HCT116 (cell line): Measurements from ENCODE around the gene ZMYM4. TPM values are rescaled to one million over a fixed set of nuclear protein-coding genes. Genes with fewer than 3 reads are reported as not detected.

Source experiments
- ATAC-seq: fragments of 200-7000 bp; cut with Tn5 transposase; 2 replicates; pipeline ENCODE4 v1.9.1; 2020; ENCODE audit warnings: mild to moderate bottlenecking, moderate library complexity
- BruUV-seq: library from RNA; stranded (reverse); fragments of 400-500 nt; replicated peaks from 2 replicates; lab custom pipeline; 2021; lab: Mats Ljungman, UMichigan
- CTCF ChIA-PET: fragments of 300-600 bp; sonication (Branson Sonifier 250); formaldehyde crosslinking; loops from one replicate; lab custom pipeline; 2021; ENCODE audit warnings: antibody characterized with exemption; lab: Charles Lee
- POLR2A ChIA-PET: fragments of 300-600, 350-600 bp; sonication (Branson Sonifier 250); formaldehyde crosslinking; loops from one replicate; lab custom pipeline; 2021; ENCODE audit warnings: antibody characterized with exemption; lab: Charles Lee
- RAD21 ChIA-PET, 2 experiments: fragments of 300-600 bp; sonication (Branson Sonifier 250); formaldehyde crosslinking; loops; one replicate each; lab custom pipeline; 2023; ENCODE audit warnings: low total read pairs in 2 of 2; ENCODE audit not compliant: uncharacterized antibody in 2 of 2, unreplicated experiment in 2 of 2, low non-redundant PET in 1 of 2; lab: Charles Lee
- DNase-seq: peaks from one replicate; pipeline ENCODE4 v3.0.0-alpha.2; 2010; ENCODE audit warnings: low read depth, low spot score
- H2AFZ ChIP-seq: fragments of 200-600 bp; shearing (Covaris generic), sonication (generic); 2 replicates; pipeline ENCODE4 v1.6.1; 2017; ENCODE audit warnings: low read depth, mixed run types, mixed read lengths, antibody characterized with exemption, low read length; ENCODE audit not compliant: poor library complexity, severe bottlenecking
- H3K27ac ChIP-seq: 2 replicates; pipeline ENCODE4 v1.5.1; 2012; ENCODE audit warnings: low read depth, low read length
- H3K27me3 ChIP-seq: fragments of 200-600 bp; sonication (generic); 2 replicates; pipeline ENCODE4 v1.6.1; 2016; ENCODE audit warnings: mixed run types, low read length, mixed read lengths; ENCODE audit not compliant: insufficient read depth
- H3K36me3 ChIP-seq, 2 experiments: fragments of 200-500 bp in 1 of 2; fragments of 200-600 bp in 1 of 2; sonication (Bioruptor generic) in 1 of 2; sonication (generic) in 1 of 2; 2 replicates each; pipeline versions ENCODE4 v1.5.1 to v1.6.1; 2014 to 2016; ENCODE audit warnings: low read length in 2 of 2, inconsistent platforms in 1 of 2, mixed read lengths in 1 of 2, mixed run types in 1 of 2; ENCODE audit not compliant: insufficient read depth in 2 of 2, control insufficient read depth in 1 of 2
- H3K4me1 ChIP-seq, 2 experiments: fragments of 200-600 bp in 1 of 2; sonication (generic) in 1 of 2; 2 replicates each; pipeline versions ENCODE4 v1.5.1 to v1.6.1; 2012 to 2017; ENCODE audit warnings: low read length in 2 of 2, inconsistent platforms in 1 of 2, mild to moderate bottlenecking in 1 of 2, mixed read lengths in 1 of 2, mixed run types in 1 of 2, moderate library complexity in 1 of 2; ENCODE audit not compliant: insufficient read depth in 2 of 2, control insufficient read depth in 1 of 2
- H3K4me2 ChIP-seq: fragments of 200-600 bp; sonication (generic); 2 replicates; pipeline ENCODE4 v1.6.1; 2017; ENCODE audit warnings: mixed run types, low read length, mixed read lengths
- H3K4me3 ChIP-seq, 2 experiments: fragments of 200-600 bp in 1 of 2; sonication (generic) in 1 of 2; replicated peaks in 1 of 2; 2 replicates each; pipeline ENCODE4 v1.5.1; 2011 to 2016; ENCODE audit warnings: low read length in 2 of 2, control low read depth in 1 of 2, low read depth in 1 of 2, mild to moderate bottlenecking in 1 of 2, mixed read lengths in 1 of 2, mixed run types in 1 of 2
- H3K79me2 ChIP-seq: fragments of 200-600 bp; sonication (generic); 2 replicates; pipeline ENCODE4 v1.6.1; 2017; ENCODE audit warnings: mild to moderate bottlenecking, mixed run types, low read length, moderate library complexity, mixed read lengths; ENCODE audit not compliant: insufficient read depth
- H3K9ac ChIP-seq: fragments of 200-600 bp; sonication (generic); 2 replicates; pipeline ENCODE4 v1.6.1; 2016; ENCODE audit warnings: low read length, mixed read lengths
- H3K9me2 ChIP-seq: fragments of 200-600 bp; sonication (generic), shearing (Covaris generic); 2 replicates; pipeline ENCODE4 v1.6.1; 2017; ENCODE audit warnings: mixed run types, mild to moderate bottlenecking, moderate library complexity; ENCODE audit not compliant: insufficient read depth
- H3K9me3 ChIP-seq, 2 experiments: fragments of 200-500 bp in 1 of 2; fragments of 200-600 bp in 1 of 2; sonication (Bioruptor generic) in 1 of 2; sonication (generic) in 1 of 2; 2 replicates each; pipeline ENCODE4 v1.6.1; 2014 to 2017; ENCODE audit warnings: low read length in 2 of 2, mixed read lengths in 2 of 2, inconsistent platforms in 1 of 2, low read depth in 1 of 2, mild to moderate bottlenecking in 1 of 2, mixed run types in 1 of 2, moderate library complexity in 1 of 2; ENCODE audit not compliant: control insufficient read depth in 1 of 2, insufficient read depth in 1 of 2
- H4K20me1 ChIP-seq: fragments of 200-600 bp; sonication (generic), shearing (Covaris generic); 2 replicates; pipeline ENCODE4 v1.6.1; 2017; ENCODE audit warnings: mixed run types, mild to moderate bottlenecking, moderate library complexity; ENCODE audit not compliant: insufficient read depth
- CBX3 ChIP-seq: IDR thresholded peaks from 2 replicates; pipeline ENCODE4 v1.6.1; 2012; ENCODE audit warnings: low read depth
- CEBPB ChIP-seq: IDR thresholded peaks from 2 replicates; pipeline ENCODE4 v1.6.1; 2012; ENCODE audit warnings: low read depth
- CTCF ChIP-seq, 3 experiments: fragments of 200-600 bp in 1 of 3; sonication (generic) in 1 of 3; IDR thresholded peaks in 2 of 3; conservative IDR thresholded peaks in 1 of 3; 2 replicates each; pipeline ENCODE4 v1.5.1; 2012 to 2017; ENCODE audit warnings: low read depth in 2 of 3, low read length in 2 of 3, antibody characterized with exemption in 1 of 3, borderline replicate concordance in 1 of 3, control low read depth in 1 of 3, mild to moderate bottlenecking in 1 of 3, mixed read lengths in 1 of 3, mixed run types in 1 of 3, moderate library complexity in 1 of 3; ENCODE audit not compliant: insufficient read depth in 1 of 3
- EZH2 ChIP-seq: fragments of 200-600 bp; sonication (generic); IDR thresholded peaks from 2 replicates; pipeline ENCODE4 v1.6.1; 2017; ENCODE audit warnings: antibody characterized with exemption, mixed run types
- FOSL1 ChIP-seq: IDR thresholded peaks from 2 replicates; pipeline ENCODE4 v1.6.1; 2012; ENCODE audit warnings: low read depth
- JUND ChIP-seq: IDR thresholded peaks from 2 replicates; pipeline ENCODE4 v1.6.1; 2012
- POLR2A ChIP-seq: IDR thresholded peaks from 2 replicates; pipeline ENCODE4 v1.7.0; 2011; ENCODE audit warnings: borderline replicate concordance; ENCODE audit not compliant: insufficient read depth, insufficient read length; ENCODE audit errors: extremely low read depth
- RAD21 ChIP-seq: IDR thresholded peaks from 2 replicates; pipeline ENCODE4 v1.6.1; 2012; ENCODE audit warnings: low read depth, mild to moderate bottlenecking
- SRF ChIP-seq: IDR thresholded peaks from 2 replicates; pipeline ENCODE4 v1.6.1; 2012; ENCODE audit warnings: low read depth
- YY1 ChIP-seq: IDR thresholded peaks from 2 replicates; pipeline ENCODE4 v1.6.1; 2011; ENCODE audit warnings: low read length, low read depth, moderate library complexity, mild to moderate bottlenecking; ENCODE audit not compliant: insufficient replicate concordance; ENCODE audit errors: extremely low read depth
- ZBTB33 ChIP-seq: IDR thresholded peaks from 2 replicates; pipeline ENCODE4 v1.6.1; 2011; ENCODE audit warnings: mild to moderate bottlenecking, low read length, moderate library complexity; ENCODE audit not compliant: insufficient replicate concordance; ENCODE audit errors: extremely low read depth
- intact Hi-C: fragments of 100-400 bp; cut with micrococcal nuclease; formaldehyde crosslinking; loops from 2 replicates; pipeline ENCODE4 v1.10.0; 2022
- total RNA-seq: library from RNA; stranded (reverse); gene quantifications from one replicate; pipeline ENCODE4 v1.2.1, GENCODE V29; 2021; ENCODE audit not compliant: unreplicated experiment

The ZMYM4 gene
- total RNA-seq, 1 experiment from 2014 or later, result 58.0 TPM

GRCh38 chr1:35442734-35443133, 174.2 kb downstream of the ZMYM4 start (continued):
- TF ChIP-seq ZBTB33, result no peak
- TF ChIP-seq CEBPB, result no peak
- TF ChIP-seq CBX3, result no peak
- no peak for TF ChIP-seq EZH2
- no peak for TF ChIP-seq FOSL1
- no peak for TF ChIP-seq SRF
- TF ChIP-seq YY1, result no peak

- H3K4me2 ChIP-seq, result no peak overlapping the region
- peaks cover 0 to 5% of the 10 kb centered on the region in 2 experiments; a peak in 2 of 4 replicates for H3K36me3 ChIP-seq
- no peaks in the 10 kb centered on the region for H4K20me1 ChIP-seq
- H3K79me2 ChIP-seq, result no peaks in the 10 kb centered on the region
- H3K4me1 ChIP-seq, result no peaks in the 10 kb centered on the region
- H3K9ac ChIP-seq, result no peak overlapping the region
- no TSS peak for BruUV-seq
- ChIA-PET POLR2A (no interaction called here), CTCF (interaction anchor here (1.2 kb wide), 1 partner anchor 243 kb away, joined by 3 read pairs; no protein-coding TSS in a partner anchor), RAD21 (no interaction called here)
- H3K27ac ChIP-seq, result no peak overlapping the region
- no peaks in the 10 kb centered on the region for H3K9me3 ChIP-seq
- H3K27me3 ChIP-seq, result no peaks in the 10 kb centered on the region
- no peaks in the 10 kb centered on the region for H3K9me2 ChIP-seq
- TF ChIP-seq CTCF (IDR thresholded peaks at IDR 0.05 in 2 of 3, conservative IDR thresholded peaks at IDR 0.05 in 1 of 3; ENCODE audit: borderline replicate concordance in 1 of 3, insufficient read depth in 1 of 3, low read depth in 2 of 3, low read length in 2 of 3) (peak in 2 of 3 experiments; percentile 23 to 36; a peak in 2 of 6 replicates), POLR2A (no peak), JUND (no peak), RAD21 (peak; percentile 57)
- no peak for DNase-seq
- no peak overlapping the region for H3K4me3 ChIP-seq
- ATAC-seq, result no peak
- H2AFZ ChIP-seq, result no peak overlapping the region
- intact Hi-C loops, result no loop called here
Observed at GRCh38 chr1:35443768-35444518, 175.4 kb downstream of the ZMYM4 start.
